ENCODE data around the gene ENKUR.
"Not testable (repeated sequence)": the region's sequence is repeated elsewhere in the genome, so short reads cannot be mapped to it uniquely, and the experiment has no call there.

ENKUR gene

DNA sequence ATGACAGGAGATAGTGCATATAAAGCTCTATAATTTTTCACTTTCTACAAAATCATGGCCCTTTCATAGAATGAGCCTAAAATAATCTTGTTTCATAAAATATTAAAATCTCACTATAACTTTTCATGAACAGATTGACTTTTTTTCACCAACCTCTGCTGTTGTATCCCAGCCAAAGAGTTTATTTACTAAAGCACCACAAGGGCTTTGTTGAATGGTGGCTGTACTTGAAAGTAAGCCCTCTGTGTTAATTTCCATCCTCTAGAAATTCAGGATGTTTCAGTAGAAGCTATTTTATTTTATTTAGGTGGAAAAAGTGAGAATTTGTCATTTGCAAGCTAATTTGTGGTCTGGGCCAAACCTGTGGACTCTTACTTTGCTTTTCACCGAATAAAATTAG is 30.7 kb upstream of the ENKUR start:
- H3K4me1 Mint-ChIP-seq, result no peaks in the 10 kb centered on the region
- no peaks in the 10 kb centered on the region for H3K36me3 Mint-ChIP-seq (ENCODE audit: low read depth)
- H3K27me3 Mint-ChIP-seq, result peaks cover 25% of the 10 kb centered on the region
- H3K27ac Mint-ChIP-seq, result no peak overlapping the region
- DNase-seq (no peak), ATAC-seq (no peak)
- H3K4me3 Mint-ChIP-seq, result no peak overlapping the region
- H3K9me3 Mint-ChIP-seq, result no peaks in the 10 kb centered on the region

DNA sequence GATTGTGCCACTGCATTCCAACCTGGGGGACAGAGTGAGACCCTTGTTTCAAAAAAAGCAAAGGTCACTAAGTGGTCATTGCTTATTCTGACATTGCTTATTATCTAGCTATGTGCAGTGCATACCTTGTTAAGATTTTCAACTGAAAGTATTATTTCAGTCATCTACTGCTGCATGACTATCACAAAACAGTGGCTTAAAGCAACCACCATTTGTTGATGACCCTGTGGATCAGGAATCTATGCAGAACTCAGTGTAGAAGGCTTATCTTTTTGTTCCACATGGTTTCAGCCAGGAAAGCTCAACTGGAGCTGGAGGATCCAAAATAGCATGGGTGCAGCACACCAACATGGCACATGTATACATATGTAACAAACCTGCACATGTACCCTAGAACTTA is 23.6 kb upstream of the ENKUR start:
- Mint-ChIP-seq H3K4me1 (peaks cover 6% of the 10 kb centered on the region), H3K36me3 (ENCODE audit: low read depth) (no peaks in the 10 kb centered on the region), H3K9me3 (no peaks in the 10 kb centered on the region), H3K27ac (no peak overlapping the region), H3K27me3 (peaks cover 8% of the 10 kb centered on the region), H3K4me3 (no peak overlapping the region)
- DNase-seq (no peak), ATAC-seq (no peak)

DNA sequence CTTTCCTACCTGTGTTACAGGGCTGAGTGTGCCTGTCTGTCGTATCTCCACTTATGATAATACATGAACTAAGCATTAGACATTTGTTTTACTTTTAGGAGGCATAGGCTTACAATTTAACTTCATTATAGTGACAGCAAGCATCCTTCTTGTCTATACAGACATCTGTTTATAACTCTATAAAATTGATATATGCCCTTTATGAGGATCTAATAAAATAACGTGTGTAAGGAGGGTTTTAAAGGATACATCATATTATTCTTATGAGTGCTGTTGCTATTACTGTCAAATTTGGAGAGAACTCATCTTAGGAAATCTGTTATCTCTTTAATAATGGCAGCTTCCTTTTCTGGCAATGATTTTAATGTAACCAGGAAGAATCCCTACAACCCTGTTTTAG is 22.4 kb upstream of the ENKUR start:
- Mint-ChIP-seq H3K4me1 (peaks cover 6% of the 10 kb centered on the region), H3K27me3 (peaks cover 2% of the 10 kb centered on the region), H3K27ac (no peak overlapping the region), H3K36me3 (ENCODE audit: low read depth) (no peaks in the 10 kb centered on the region), H3K4me3 (no peak overlapping the region), H3K9me3 (no peaks in the 10 kb centered on the region)
- DNase-seq (no peak), ATAC-seq (no peak)

DNA sequence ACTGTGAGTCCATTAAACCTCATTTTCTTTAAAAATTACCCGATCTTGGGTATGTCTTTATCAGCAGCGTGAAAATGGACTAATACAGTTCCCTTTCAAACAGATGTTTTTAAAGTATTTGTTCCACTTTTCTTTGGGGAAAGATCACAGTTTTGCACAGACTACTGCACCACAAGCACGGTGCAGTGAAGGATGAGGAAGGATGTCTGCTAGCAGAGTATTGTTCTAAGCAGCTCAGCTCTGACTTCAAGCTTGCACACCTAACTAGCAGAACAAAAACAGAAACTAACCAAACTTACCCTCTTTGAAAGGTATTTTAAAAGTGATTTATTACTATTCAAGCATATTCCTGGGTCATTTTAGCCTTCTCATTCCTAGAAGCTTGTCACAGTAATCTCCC is 20.4 kb upstream of the ENKUR start:
- ATAC-seq (no peak), DNase-seq (no peak)
- Mint-ChIP-seq H3K4me3 (no peak overlapping the region), H3K9me3 (no peaks in the 10 kb centered on the region), H3K27ac (no peak overlapping the region), H3K36me3 (ENCODE audit: low read depth) (no peaks in the 10 kb centered on the region), H3K27me3 (peaks cover 2% of the 10 kb centered on the region), H3K4me1 (peaks cover 6% of the 10 kb centered on the region)

DNA sequence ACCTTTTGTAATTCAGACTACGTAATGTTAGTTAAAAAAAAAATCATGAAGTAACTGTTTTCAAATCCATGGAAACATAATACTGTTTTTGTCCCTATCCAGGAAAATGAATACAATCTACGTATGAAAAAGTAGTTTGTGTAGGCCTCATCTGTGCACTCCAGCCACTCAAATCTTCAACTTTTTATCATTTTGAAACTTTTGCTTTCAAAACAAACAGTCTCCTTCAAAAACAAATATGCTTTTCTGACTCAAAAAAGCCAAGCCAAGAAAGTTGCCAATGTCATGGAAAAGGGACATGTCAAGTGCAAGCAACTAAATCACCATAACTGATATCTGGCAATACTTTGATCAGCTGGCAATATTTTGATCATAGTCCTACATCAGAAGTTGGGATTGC is 13.6 kb upstream of the ENKUR start:
- DNase-seq (no peak), ATAC-seq (no peak)
- H3K27ac Mint-ChIP-seq, result no peak overlapping the region
- peaks cover 6% of the 10 kb centered on the region for H3K36me3 Mint-ChIP-seq (ENCODE audit: low read depth)
- no peaks in the 10 kb centered on the region for H3K4me1 Mint-ChIP-seq
- H3K4me3 Mint-ChIP-seq, result no peak overlapping the region
- no peaks in the 10 kb centered on the region for H3K27me3 Mint-ChIP-seq
- H3K9me3 Mint-ChIP-seq, result peaks cover 4% of the 10 kb centered on the region

DNA sequence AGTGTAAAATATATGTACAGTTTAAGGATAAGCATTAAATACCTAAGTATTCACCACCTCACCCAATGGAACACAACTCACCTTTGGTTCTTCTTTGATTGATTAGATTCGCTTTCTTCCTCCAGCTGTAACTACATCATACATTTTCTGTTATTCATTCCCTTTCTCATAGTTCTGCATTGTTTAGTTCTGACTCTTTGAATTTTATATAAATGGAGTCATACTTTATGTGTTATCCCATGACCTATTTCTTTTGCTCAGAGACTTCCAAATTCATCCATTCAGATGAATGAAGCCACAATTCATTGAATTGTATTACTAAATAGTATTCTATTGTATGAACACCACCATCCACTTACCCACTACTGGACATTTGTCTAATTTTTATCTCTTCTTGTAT is 12.8 kb upstream of the ENKUR start:
- peaks cover 4% of the 10 kb centered on the region for H3K9me3 Mint-ChIP-seq
- no peaks in the 10 kb centered on the region for H3K27me3 Mint-ChIP-seq
- no peak overlapping the region for H3K4me3 Mint-ChIP-seq
- H3K4me1 Mint-ChIP-seq, result no peaks in the 10 kb centered on the region
- ATAC-seq (no peak), DNase-seq (no peak)
- peaks cover 8% of the 10 kb centered on the region for H3K36me3 Mint-ChIP-seq (ENCODE audit: low read depth)
- no peak overlapping the region for H3K27ac Mint-ChIP-seq

DNA sequence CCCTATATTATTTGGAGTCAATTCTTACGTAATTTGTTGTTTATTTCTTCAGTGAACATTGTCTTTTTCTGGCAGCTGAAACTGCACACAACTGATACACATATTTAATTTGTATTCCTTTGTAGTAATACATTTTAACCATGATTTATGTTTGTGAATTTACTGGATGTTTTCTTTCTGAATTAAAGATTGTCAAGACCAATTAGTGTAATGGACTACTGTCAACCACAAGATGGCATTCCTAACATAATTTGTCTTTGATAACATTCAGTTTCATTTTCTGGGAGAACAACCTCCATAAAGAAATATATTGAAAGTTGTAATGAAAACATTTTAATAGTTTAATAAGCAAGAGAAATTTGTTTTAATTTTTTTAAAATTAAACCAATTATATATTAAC is 10.5 kb upstream of the ENKUR start:
- no peaks in the 10 kb centered on the region for H3K27me3 Mint-ChIP-seq
- no peaks in the 10 kb centered on the region for H3K4me1 Mint-ChIP-seq
- H3K27ac Mint-ChIP-seq, result no peak overlapping the region
- no peak for DNase-seq
- no peak for ATAC-seq
- no peak overlapping the region for H3K4me3 Mint-ChIP-seq
- peaks cover 4% of the 10 kb centered on the region for H3K9me3 Mint-ChIP-seq
- peaks cover 15% of the 10 kb centered on the region for H3K36me3 Mint-ChIP-seq (ENCODE audit: low read depth)

DNA sequence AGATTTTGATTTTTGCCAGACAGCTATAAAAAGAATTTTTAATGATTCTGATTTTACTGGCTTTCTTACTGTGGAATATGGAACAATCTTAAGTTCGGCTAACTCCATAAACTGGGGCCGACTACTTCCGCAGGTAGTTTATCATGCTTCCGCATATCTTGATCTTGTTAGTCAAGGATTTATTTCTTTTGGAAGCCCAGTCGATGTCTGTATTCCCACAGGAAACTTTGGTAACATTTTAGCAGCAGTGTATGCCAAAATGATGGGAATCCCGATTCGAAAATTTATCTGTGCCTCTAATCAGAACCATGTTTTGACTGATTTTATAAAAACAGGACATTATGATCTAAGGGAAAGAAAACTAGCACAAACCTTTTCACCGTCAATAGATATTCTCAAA is 8.6 kb upstream of the ENKUR start:
- H3K27me3 Mint-ChIP-seq, result no peaks in the 10 kb centered on the region
- no peaks in the 10 kb centered on the region for H3K9me3 Mint-ChIP-seq
- no peak for ATAC-seq
- peaks cover 11% of the 10 kb centered on the region for H3K36me3 Mint-ChIP-seq (ENCODE audit: low read depth)
- H3K27ac Mint-ChIP-seq, result no peak overlapping the region
- no peak overlapping the region for H3K4me3 Mint-ChIP-seq
- DNase-seq, result no peak
- H3K4me1 Mint-ChIP-seq, result peaks cover 2% of the 10 kb centered on the region

DNA sequence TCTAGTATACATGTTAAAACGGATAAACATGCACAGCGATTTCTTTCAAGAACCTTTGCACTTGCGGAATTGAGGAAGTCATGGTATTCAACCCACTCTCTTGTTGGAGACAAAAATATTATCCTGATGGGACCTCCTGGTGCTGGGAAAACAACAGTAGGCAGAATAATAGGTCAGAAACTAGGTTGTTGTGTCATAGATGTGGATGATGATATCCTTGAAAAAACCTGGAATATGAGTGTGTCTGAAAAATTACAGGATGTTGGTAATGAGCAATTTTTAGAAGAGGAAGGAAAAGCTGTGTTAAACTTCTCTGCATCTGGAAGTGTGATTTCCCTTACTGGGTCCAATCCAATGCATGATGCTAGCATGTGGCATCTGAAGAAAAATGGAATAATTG is 7.3 kb upstream of the ENKUR start:
- H3K27me3 Mint-ChIP-seq, result no peaks in the 10 kb centered on the region
- peaks cover 11% of the 10 kb centered on the region for H3K36me3 Mint-ChIP-seq (ENCODE audit: low read depth)
- DNase-seq, result no peak
- peaks cover 8% of the 10 kb centered on the region for H3K4me1 Mint-ChIP-seq
- H3K4me3 Mint-ChIP-seq, result no peak overlapping the region
- no peak for ATAC-seq
- no peaks in the 10 kb centered on the region for H3K9me3 Mint-ChIP-seq
- no peak overlapping the region for H3K27ac Mint-ChIP-seq

DNA sequence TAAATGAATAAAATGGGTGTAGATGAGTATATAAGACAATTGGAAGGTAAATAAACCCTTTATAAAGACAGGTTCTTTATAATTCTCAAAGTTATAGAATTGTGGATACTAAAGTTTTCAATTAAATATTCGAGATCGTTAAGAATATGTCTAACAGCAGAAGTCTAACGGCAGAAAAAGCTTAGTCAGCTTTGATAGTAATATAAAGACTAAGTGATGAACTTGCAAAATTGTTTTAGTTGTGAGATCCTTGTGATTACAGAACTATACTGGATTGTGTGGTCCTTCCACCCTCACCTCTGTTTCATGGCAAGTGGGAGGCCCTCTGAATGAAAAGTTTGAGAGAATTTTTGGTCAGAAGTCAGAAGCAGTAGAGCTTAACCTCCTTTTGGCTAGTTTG is 2.7 kb upstream of the ENKUR start:
- peaks cover 31% of the 10 kb centered on the region for H3K4me1 Mint-ChIP-seq
- peak overlapping the region; percentile 99 for H3K27ac Mint-ChIP-seq
- DNase-seq (no peak), ATAC-seq (no peak)
- no peaks in the 10 kb centered on the region for H3K27me3 Mint-ChIP-seq
- no peaks in the 10 kb centered on the region for H3K9me3 Mint-ChIP-seq
- H3K36me3 Mint-ChIP-seq (ENCODE audit: low read depth), result peaks cover 9% of the 10 kb centered on the region
- H3K4me3 Mint-ChIP-seq, result no peak overlapping the region

DNA sequence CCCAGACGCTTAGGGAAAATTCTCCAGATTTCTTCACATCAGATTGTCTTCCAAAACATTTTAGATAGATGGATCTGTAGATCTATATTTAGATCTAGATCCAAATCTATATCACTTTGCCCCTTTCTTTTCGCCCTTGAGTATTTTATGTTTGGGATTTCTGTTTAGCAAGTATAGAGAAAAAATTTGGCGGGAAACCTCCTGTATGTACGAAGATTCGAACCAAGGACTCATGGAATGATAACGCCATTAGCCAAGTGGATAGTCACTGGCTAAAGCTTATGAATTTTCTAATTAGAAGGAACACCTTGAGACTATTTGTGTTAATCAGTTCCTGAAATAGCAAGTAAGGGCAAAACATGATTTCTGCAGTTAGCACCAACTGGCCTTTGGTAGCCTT is 1.7 kb upstream of the ENKUR start:
- Mint-ChIP-seq H3K4me1 (peaks cover 31% of the 10 kb centered on the region), H3K36me3 (ENCODE audit: low read depth) (peaks cover 2% of the 10 kb centered on the region), H3K4me3 (peak overlapping the region; percentile 96), H3K27ac (peak overlapping the region; percentile 99), H3K9me3 (peaks cover 8% of the 10 kb centered on the region), H3K27me3 (no peaks in the 10 kb centered on the region)
- ATAC-seq (no peak), DNase-seq (no peak)

DNA sequence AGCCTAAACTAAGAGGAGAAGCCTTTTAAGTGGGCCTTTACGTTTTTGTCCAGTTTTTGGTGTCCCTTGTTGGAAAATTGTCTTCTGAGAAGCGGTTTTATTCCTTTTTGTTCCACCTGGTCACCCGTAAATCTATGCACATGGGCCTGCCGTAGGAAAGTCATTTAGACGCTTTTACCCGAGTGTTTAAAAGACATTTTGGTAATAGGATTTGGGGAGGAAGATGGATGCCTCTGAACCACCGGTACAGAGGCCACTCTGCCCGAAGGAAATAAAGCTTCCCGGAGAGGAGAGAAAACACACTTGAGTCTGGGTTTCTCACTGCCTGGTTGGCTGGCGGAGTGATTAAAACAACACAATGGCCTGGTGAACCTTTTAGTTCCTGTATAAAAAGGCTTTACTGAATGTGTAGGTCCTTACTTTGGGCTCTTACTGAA is 1.2 kb upstream of the ENKUR start:
- peaks cover 31% of the 10 kb centered on the region for H3K4me1 Mint-ChIP-seq
- peak; percentile 33 for DNase-seq

DNA sequence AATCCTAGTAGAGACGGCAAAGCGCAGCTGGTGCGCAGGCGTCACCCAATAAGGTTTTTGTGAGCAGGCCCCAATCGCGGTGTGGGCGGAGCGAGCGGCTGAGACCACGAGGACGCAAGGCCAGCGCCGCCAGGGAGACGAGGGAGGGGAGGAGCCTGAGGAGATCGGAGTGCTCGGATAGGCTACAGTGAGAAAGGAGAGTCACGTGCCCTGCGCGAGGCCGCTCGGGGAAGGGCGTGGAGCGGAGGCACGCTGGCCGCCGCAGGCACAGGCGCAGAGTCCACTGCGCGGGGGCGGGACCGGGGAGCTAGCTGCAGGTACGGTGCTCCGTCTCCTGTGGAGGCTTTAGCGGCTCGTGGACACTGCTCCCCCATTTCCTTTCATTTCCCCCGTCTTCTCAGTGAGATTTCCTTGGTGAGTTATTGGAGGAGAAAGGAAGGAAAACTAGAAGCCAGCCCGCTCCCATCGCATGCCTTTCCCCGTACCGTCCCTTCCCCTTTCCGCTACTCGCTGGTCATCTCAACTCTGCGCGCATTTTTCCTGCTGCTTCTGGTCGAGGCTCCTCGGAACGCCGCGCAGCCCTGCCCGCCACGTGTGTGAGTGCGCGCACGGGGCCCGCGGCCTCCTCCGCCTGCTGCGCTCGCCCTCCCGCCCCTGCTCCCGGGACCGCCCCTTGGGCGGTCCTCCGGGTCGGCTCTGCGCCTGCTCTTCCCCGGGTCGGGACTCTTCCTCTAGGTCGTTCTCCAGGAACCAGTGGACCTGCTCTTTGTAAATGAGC is 607 bp upstream of the ENKUR start, which contains the start of gene THNSL1:
Gene THNSL1, plus strand, starts transcription at position 237 of the 778 bp plus-strand sequence. CDS start 6,612 bp downstream, outside the sequence.
- peaks cover 2% of the 10 kb centered on the region for H3K36me3 Mint-ChIP-seq (ENCODE audit: low read depth)

More for the DNA sequence above, 1.2 kb upstream of the ENKUR start:
- Mint-ChIP-seq H3K27me3 (no peaks in the 10 kb centered on the region), H3K36me3 (ENCODE audit: low read depth) (peaks cover 2% of the 10 kb centered on the region), H3K4me3 (peak overlapping the region; percentile 96), H3K27ac (peak overlapping the region; percentile 99), H3K9me3 (peaks cover 11% of the 10 kb centered on the region)
- ATAC-seq, result no peak

DNA sequence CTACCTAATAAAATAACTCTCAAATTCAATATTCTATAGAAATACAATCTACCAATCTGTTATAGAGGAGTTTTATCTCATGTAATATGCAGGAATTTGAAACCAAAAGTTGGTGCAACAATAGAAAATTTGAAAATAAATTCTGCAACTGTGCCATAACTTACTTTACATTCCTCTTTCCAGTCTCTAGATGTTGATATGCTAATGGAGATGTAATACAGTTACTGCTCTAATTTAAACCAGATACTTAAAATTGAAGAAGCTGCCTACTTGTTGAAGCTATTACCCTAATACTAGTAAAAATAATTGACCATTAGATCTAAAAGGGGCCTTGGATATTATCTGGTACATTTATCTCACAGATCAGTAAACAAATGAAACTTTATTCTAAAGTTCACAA is 1.4 kb downstream of the ENKUR start:
- DNase-seq, result no peak
- ATAC-seq, result no peak
- H3K27ac Mint-ChIP-seq, result no peak overlapping the region
- H3K27me3 Mint-ChIP-seq, result no peaks in the 10 kb centered on the region
- no peak overlapping the region for H3K4me3 Mint-ChIP-seq
- peaks cover 15% of the 10 kb centered on the region for H3K9me3 Mint-ChIP-seq
- peaks cover 2% of the 10 kb centered on the region for H3K36me3 Mint-ChIP-seq (ENCODE audit: low read depth)
- peaks cover 29% of the 10 kb centered on the region for H3K4me1 Mint-ChIP-seq

More for the DNA sequence above, 607 bp upstream of the ENKUR start, which contains the start of gene THNSL1:
- H3K9me3 Mint-ChIP-seq, result peaks cover 11% of the 10 kb centered on the region
- peak within 1 kb of the TSS; percentile 99 for H3K27ac Mint-ChIP-seq
- H3K27me3 Mint-ChIP-seq, result no peaks in the 10 kb centered on the region
- H3K4me3 Mint-ChIP-seq, result peak within 1 kb of the TSS; percentile 96
- peak; percentile 96 for DNase-seq
- peaks cover 31% of the 10 kb centered on the region for H3K4me1 Mint-ChIP-seq
- ATAC-seq, result peak; percentile 98

DNA sequence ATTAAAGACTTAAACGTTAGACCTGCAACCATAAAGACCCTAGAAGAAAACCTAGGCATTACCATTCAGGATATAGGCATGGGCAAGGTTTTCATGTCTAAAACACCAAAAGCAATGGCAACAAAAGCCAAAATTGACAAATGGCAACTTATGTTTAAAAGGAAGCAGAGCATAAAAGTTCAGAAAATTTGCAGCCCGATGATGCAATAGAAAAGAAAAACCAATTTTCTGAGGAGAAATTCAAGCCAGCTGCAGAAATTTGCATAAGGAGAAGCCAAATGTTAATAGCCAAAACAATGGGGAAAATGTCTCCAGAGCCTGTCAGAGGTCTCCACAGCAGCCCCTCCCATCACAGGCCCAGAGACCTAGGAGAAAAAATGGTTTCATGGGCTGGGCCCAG is 4.4 kb downstream of the ENKUR start:
- not testable (repeated sequence) for H3K27me3 Mint-ChIP-seq; ATAC-seq; DNase-seq; H3K4me3 Mint-ChIP-seq; H3K36me3 Mint-ChIP-seq (ENCODE audit: low read depth); H3K27ac Mint-ChIP-seq; H3K4me1 Mint-ChIP-seq
- peaks cover 15% of the 10 kb centered on the region for H3K9me3 Mint-ChIP-seq

Data from activated naive CD8-positive, alpha-beta T cell treated with anti-CD3 and anti-CD28 coated beads, Interleukin-2, amount 50 U/mL, for 24 hours (primary cell).